CD4-positive, alpha-beta T cell treated with Interleukin-15 for 4 hours (primary cell): Measurements from ENCODE around the gene JADE2.
"Not testable (repeated sequence)": the region's sequence is repeated elsewhere in the genome, so short reads cannot be mapped to it uniquely, and the experiment has no call there.

Experiments used
- DNase-seq: peaks from one replicate; pipeline ENCODE4 v3.0.0-alpha.2; 2020; ENCODE audit warnings: low spot score

Gene JADE2

DNA sequence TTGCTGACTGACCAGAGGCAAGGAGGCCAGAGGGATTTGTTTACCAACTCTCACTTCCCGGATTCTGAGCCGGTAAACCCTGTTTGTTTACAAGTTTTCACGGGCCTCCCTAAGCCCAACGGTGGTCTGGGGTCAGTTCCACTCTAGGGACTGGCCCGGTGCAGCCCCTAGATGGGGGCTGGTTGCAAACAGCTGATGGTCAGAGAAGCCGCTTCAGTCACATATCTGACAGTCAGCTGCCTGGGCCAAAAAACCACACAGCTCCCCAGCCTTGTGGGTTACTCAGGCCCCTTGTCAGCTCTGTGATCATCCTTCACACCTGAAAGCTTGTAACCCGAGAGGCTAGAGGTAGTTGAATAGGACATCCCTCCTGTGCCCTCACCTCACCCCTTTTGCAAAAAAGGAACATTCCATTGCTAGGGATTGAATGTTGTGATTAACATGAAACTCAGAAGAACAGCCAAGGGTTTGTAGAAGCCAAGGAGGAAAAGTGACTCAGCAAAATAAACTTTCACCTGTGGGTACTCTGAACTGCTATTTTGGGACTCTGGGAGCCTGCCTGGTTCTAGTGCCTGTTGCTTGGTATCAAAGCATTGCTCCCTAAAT lies 66.8 kb downstream of the JADE2 start:
- no peak for DNase-seq

DNA sequence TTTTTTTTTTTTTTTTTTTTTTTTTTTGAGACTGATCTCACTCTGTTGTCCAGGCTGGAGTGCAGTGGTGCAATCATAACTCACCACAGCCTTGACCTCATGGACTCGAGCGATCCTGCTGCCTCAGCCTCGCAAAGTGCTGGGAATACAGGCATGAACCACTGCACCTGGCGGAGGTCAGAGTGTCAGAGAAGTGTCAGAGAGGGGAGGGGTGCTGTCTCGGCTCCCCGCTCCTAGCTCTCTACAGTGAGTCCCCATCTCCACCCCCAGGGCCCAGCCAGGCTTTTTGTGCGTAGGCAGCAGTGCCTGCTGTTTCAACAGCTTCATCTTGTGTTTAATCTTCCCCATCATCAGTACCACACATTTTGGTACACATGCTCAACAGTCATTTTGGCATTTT lies 68.9 kb downstream of the JADE2 start:
- no peak for DNase-seq

DNA sequence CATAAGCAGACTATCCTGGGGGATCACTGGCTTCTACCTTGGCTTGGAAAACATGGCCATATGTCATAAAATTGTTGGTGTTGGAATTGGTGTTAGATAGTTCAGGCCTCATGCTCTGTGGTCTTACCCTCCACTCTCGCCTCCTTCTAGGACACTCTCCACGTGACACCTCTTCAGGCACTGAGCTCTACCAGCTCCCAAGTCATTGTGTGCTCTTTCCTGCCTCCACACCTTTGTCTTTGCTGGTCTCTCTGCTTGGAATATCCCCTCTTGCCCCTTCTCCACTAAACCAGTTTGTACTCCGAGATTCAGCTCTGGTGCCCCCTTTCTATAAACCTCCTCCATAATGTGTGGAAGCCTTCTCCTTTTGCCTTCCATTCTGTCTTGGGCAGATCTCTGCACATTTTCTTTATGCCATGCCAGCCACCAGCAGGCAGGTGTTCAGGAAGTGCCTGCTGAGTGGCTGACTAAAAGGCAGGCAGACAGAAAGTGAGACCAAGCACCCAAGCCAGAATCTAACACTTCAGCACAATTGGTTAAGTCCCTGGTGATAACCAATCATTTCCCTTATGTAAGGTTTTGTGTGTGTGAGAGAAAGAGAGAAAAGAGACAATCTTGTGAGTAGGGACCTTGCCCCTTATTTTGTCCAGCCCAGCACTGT lies 69.5 kb downstream of the JADE2 start:
- no peak for DNase-seq

DNA sequence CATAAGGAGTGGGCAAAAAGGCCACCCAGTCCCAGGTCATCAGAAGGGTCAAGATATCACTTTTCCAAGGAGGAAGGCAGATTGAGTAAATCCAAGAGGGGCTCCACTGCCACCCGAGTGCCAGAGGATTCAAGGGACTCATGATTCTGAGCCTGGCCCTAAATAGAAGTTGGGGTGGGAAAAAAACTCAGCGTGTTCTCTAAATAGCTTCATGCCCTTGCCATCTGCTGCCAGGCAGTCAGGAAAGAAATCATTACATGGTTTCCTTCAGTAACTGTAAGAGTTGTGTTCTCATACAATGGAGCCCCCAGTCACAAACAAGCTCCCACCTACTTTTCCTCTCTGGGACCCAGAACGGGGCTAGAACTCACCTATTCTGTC lies 70.0 kb downstream of the JADE2 start:
- DNase-seq: no peak

DNA sequence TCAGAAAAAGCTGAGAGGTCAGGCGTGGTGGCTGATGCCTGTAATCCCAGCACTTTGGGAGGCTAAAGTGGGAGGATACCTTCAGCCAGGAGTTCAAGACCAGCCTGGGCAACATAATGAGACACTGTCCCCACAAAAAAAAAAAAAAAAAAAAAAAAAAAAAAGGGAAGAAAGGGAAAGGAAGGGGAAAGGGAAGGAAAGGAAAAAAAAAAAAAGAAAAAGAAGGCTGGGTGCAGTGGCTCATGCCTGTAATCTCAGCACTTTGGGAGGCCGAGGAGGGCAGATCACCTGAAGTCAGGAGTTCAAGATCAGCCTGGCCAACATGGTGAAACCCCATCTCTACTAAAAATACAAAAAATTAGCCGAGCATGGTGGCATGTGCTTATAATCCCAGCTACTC lies 74.3 kb downstream of the JADE2 start:
- not testable (repeated sequence) for DNase-seq

DNA sequence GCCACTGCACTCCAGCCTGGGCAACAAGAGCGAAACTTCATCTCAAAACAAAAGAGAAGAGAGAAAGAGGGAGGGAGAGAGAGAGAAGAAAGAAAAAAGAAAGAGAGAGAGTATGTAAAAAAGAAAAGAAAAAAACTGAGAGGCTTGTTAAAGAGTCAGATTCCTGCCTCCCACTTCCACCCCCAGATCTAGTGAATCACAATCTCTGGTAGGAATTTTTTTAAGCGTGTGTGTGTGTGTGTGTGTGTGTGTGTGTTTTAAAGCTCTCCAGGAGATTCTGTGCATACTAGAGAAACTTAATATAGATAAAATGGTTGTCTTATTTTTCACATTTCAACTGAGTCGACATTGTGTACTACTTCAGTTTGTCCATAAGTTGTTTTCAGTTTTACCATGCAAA lies 75.1 kb downstream of the JADE2 start:
- no peak for DNase-seq

DNA sequence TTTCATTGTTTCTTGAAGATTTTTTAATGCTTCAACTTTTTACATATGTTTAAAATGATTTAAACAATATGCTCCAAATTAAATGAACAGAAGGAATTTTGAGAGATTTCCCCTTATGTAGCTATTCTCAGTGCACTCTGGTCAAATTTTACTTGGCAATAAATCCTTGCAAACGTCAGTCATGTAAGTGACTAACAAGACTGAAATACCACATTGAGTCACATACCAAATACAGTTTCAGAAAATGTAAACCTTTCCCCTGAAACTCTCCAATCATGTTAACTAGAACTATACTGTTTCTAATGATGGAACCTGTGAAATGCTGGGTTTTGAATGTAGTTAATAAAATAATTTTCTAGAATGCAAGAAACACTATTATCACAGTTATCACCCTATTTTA lies 77.6 kb downstream of the JADE2 start:
- DNase-seq: no peak

DNA sequence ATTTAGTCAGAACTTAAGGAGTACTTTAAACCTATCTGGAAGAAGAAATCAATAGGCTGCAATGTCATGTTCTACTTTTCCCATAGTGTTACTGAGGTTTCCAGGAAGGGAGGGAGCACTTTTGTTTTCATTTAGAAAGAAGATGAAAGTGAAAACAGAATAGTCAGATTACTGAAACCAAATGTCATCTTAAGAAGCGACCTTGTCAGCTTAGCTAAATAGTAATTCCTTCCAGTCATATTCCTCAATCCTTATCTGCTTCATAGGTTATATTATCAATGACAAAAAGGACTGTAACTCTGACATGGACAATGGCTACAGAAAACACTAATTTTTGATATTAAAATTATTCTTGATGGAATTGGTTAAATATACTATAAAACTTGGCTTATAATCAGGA lies 79.4 kb downstream of the JADE2 start:
- no peak for DNase-seq

DNA sequence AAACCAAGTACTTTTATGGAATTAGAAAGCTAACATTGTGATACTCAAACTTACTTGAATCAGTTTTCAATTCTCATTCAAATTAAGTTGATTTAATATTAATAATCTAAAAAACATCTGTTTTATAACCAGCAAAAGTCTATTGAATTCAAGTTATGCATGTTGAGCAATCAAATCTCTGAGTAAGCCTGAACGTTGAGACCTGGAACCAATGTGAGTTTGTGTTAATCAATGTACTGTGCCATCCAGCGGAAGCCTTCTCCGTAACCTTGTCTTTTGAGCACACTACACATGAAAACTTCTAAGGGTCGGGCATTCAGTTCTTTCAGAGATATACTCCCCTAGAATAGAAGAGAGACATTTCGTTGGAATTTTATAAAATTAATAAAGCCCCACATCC lies 81.3 kb downstream of the JADE2 start:
- DNase-seq: no peak

DNA sequence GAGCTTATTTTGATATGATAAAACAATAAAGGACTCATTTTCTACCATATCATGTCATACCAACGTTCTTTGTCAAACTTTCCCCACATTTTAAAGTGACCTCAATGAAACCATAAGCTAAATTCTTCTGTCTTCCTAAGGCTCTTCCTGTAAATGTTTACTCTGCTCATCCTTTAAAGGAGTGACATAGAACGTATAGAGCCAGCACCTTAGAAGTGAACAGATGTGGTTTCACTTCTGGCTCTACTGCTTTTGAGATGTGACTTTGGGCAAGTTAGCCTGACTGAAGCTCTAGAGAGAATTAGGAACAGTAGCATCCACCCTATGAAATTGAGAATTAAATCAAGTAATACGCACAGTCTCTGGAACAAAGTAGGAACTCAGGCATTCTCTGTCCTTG lies 83.1 kb downstream of the JADE2 start:
- DNase-seq: no peak

DNA sequence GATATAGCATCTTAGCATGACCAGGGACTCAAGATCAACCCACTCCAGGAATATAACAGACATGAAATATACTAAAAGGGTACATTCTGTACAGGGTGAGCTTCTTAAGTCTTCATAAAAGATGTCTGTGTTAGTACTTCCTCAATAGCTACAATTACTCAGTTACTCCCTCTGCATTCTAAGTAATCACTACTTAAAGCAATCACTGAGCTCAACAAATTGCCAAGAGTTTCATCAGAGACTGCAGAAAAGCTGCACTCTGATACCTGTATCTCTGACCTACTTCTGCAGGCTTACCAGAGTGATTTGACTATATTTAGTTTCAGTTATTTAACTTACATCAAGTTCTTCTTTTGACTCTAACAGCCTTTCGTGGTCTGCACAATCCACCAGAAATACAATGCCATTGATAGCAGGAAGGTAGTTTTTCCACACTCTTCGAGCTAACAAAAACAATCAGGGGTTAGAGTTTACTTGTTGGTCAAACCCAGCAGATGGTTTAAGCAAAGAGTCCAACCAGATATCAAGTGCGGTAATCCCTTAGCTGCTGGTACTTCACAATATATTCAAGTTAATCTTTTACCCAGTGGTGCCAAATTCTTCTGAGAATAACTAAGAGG lies 83.9 kb downstream of the JADE2 start:
- no peak for DNase-seq

DNA sequence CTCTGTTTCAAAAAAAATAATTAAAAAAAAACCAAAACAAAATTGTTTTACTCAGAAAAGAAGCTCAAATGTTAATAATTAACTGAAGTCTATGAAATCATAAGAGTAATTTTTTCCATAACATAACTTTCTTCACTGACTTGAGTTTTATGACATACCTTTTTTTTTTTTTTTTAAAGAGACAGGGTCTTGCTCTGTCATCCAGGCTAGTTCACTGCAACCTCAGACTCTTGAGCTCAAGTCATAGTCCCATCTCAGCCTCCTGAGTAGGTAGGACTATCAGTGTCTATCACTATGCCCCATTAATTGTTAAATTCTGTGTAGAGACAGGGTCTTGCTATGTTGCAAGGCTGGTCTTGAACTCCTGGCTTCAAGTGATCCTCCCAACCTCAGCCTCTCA lies 85.3 kb downstream of the JADE2 start:
- no peak for DNase-seq

DNA sequence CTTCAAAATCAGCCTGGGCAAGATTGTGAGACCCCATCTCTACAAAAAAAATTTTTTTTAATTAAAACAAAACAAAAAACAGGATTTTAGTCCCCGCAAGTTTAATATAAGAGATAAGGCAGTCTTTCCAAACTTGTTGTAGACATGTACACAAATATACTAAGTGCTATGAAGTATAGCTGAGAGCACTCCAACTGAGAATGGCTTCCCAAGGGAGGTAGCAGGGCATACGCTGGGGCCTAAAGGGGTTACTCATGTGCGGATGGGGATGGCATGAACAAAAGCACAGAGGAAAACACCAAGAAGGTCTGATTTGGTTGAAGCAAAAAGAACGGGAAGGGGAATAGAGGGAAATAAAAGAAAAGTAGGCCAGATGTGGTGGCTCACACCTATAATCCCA lies 86.0 kb downstream of the JADE2 start:
- no peak for DNase-seq

DNA sequence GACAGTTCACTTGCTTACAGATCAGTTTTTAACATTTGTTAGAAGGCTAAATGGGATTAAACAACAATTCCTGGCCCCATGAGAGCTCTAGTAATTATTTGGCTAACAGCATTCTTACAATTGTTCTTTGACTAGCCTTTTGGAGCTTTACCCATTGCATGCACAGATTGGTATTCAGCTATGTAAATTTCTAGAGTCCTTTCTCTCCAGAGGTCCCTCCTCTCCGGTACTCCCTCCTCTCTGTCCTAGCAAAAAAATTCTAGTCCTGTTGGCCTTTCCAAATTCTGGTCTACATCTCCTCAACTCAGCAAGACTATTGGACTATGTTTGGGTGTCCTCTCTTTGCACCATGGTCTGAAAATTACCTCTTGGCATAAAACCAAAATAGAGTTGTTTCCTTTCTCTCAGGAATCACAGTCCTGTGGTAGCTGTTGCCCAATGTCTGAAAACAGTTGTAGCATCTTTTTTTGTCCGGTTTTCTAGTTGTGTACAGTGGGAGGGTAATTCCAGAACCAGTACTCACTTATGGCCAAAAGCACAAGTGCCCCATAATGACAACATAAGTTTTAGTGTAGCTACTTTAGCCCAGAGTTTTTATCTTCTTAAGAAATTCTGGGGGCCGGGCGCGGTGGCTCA lies 89.1 kb downstream of the JADE2 start:
- no peak for DNase-seq

DNA sequence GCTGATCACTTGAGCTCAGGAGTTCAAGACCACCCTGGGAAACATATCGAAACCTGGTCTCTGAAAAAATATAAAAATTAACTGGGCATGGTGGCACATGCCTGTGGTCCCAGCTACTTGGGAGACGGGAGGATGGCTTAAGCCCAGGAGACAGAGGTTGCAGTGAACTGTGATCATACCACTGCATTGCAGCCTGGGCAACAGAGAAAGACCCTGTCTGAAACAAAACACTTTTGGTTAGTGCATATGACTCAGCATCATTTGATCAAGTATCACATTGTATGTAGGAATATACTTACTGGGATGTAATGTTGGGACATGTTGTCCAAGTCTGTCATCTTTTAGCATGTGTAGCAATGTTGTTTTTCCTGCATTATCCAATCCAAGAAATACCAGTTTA lies 95.2 kb downstream of the JADE2 start:
- DNase-seq: no peak

DNA sequence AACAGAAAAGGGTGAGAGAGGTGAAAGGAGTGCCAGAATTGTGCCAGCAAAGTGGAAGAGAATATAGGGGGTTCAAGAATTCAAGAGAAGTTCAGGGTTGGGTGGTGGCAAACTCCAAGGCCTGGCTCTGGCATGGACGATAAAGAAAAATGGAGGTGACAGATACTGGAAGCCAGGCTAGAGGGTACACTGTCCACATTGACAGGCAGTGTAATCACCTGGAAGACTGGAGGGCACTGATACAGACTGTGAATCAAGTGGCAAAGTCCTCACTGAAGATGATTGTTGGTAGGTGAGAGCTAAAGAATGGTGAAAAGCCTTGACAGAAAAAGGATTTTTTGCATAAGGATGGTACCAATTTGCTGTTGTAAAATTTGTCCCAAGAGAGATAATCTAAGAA lies 100.1 kb downstream of the JADE2 start:
- no peak for DNase-seq

DNA sequence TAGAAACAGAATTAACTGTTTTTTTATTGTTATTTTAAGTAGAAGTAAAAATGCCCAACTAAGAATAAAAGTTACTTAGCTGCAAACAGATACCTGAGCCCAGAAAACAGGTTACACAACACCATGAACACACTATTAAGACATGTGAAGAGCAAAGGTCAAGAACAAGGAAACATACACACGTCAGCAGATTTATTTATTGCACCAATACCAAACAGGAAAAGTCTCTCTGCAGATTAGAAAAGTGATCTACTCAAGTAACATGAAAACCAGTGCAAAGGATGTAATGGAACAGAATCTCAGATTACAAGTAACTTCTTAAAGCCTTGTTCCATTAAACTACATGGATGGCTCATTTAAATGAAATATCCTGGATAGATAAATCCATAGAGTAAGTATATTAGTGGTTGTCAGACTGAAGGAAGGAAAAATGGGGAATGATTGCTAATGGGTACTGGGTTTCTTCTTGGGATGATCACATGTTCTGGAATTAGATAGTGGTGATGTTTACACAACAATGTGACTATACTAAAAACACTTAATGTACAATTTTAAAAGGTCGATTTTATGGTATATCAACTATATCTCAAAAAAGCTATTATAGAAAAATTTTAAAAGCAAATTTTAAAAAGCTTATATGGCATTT lies 101.0 kb downstream of the JADE2 start:
- no peak for DNase-seq
